Esophagus muscularis mucosa (tissue), 4 donors: Measurements from ENCODE around the gene TENM4. TPM values are rescaled to one million over a fixed set of nuclear protein-coding genes. Genes with fewer than 3 reads are reported as not detected.

Source experiments
- DNase-seq: peaks from one replicate; pipeline ENCODE4 v3.0.0-alpha.2; 2017; ENCODE audit errors: extremely low spot score
- H3K27ac ChIP-seq, 4 donors: fragments of 200-600 bp; sonication (generic); replicated peaks in 1 of 4; 1 replicate in 3 of 4; 2 replicates in 1 of 4; pipeline ENCODE4 v1.5.1; 2016 to 2019; ENCODE audit warnings: mild to moderate bottlenecking in 1 of 4
- H3K27me3 ChIP-seq, 4 donors: fragments of 200-600 bp; sonication (generic); one replicate each; pipeline versions ENCODE4 v1.5.1 to v1.6.0; 2016 to 2019
- H3K36me3 ChIP-seq, 4 donors: fragments of 200-600 bp; sonication (generic); one replicate each; pipeline ENCODE4 v1.5.1; 2016 to 2019
- H3K4me1 ChIP-seq, 4 donors: fragments of 200-600 bp; sonication (generic); one replicate each; pipeline ENCODE4 v1.5.1; 2016 to 2019
- H3K4me3 ChIP-seq, 4 donors: fragments of 200-600 bp; sonication (generic); 1 replicate in 2 of 4; 2 replicates in 2 of 4; pipeline ENCODE4 v1.5.1; 2016 to 2019; ENCODE audit warnings: mild to moderate bottlenecking in 4 of 4, moderate library complexity in 1 of 4
- H3K9me3 ChIP-seq, 4 donors: fragments of 200-600 bp; sonication (generic); 1 replicate in 3 of 4; 2 replicates in 1 of 4; pipeline ENCODE4 v1.5.1; 2016 to 2019
- CTCF ChIP-seq, 3 experiments: fragments of 200-600 bp in 2 of 3; fragments of 450-650 bp in 1 of 3; sonication (generic) in 2 of 3; IDR thresholded peaks; one replicate each; pipeline ENCODE4 v1.5.1; 2017 to 2019; ENCODE audit warnings: antibody characterized with exemption in 3 of 3, mild to moderate bottlenecking in 2 of 3, moderate library complexity in 1 of 3
- EP300 ChIP-seq: sonication (generic); formaldehyde crosslinking; IDR thresholded peaks from one replicate; pipeline ENCODE4 v1.6.1; 2017; ENCODE audit warnings: antibody characterized with exemption
- POLR2A ChIP-seq: fragments of 450-650 bp; IDR thresholded peaks from one replicate; pipeline ENCODE4 v1.6.1; 2017; ENCODE audit warnings: antibody characterized with exemption, moderate library complexity, mild to moderate bottlenecking, low read depth
- POLR2AphosphoS5 ChIP-seq, 2 donors: sonication (generic); formaldehyde crosslinking; IDR thresholded peaks; one replicate each; pipeline ENCODE4 v1.6.1; 2017; ENCODE audit warnings: antibody characterized with exemption in 2 of 2
- WGBS: methylation state at CpG from one replicate; pipeline ENCODE4 v1.1.5; 2018; 5-methylcytosine and 5-hydroxymethylcytosine counted together
- intact Hi-C: fragments of 100-400 bp; cut with DNase I; formaldehyde crosslinking; loops from one replicate; pipeline ENCODE4 v1.15.1; 2023
- total RNA-seq, 4 donors: library from RNA; depleted of rRNA; stranded (reverse); fragments of >200 nt; gene quantifications; one replicate each; pipeline versions ENCODE4 v1.1.0 to v1.2.1, GENCODE V29; 2016

The TENM4 gene
- total RNA-seq, 4 donors from 2014 or later, result 4.1 to 9.6 (median 8.0) TPM

- TF ChIP-seq EP300, result no peak
- TF ChIP-seq POLR2A, result no peak
- no peak for TF ChIP-seq CTCF (IDR thresholded peaks at IDR 0.05)
- no peak for TF ChIP-seq POLR2AphosphoS5 (IDR thresholded peaks at IDR 0.05)
- H3K36me3 ChIP-seq, result no peaks in the 10 kb centered on the region
- peaks cover 8 to 19% (median 18%) of the 10 kb centered on the region in 4 donors for H3K4me1 ChIP-seq
- no peak overlapping the region for H3K27ac ChIP-seq
- WGBS, result 50% methylated on average over 1 of the region's 1 CpG
- no peak overlapping the region for H3K4me3 ChIP-seq
- H3K9me3 ChIP-seq, result no peaks in the 10 kb centered on the region
- no peak for DNase-seq
- intact Hi-C loops, result loop anchor here (5.0 kb wide), 1 partner anchor 43 kb away; no protein-coding TSS in a partner anchor
- peaks cover 0 to 19% (median 2%) of the 10 kb centered on the region in 4 donors for H3K27me3 ChIP-seq
Observed at GRCh38 chr11:79444923-79445322, 4.1 kb upstream of the TENM4 start.

- no peaks in the 10 kb centered on the region for H3K9me3 ChIP-seq
- H3K36me3 ChIP-seq, result no peaks in the 10 kb centered on the region
- peaks cover 0 to 49% (median 11%) of the 10 kb centered on the region in 4 donors for H3K27me3 ChIP-seq
- 21% methylated on average over 10 of the region's 10 CpGs for WGBS
- DNase-seq, result no peak
- intact Hi-C loops, result loop anchor here (5.0 kb wide), 1 partner anchor 39 kb away; no protein-coding TSS in a partner anchor
- TF ChIP-seq EP300, result no peak
- no peak for TF ChIP-seq CTCF (IDR thresholded peaks at IDR 0.05)
- no peak for TF ChIP-seq POLR2AphosphoS5 (IDR thresholded peaks at IDR 0.05)
- no peak for TF ChIP-seq POLR2A
- H3K4me3 ChIP-seq, result peak overlapping the region; percentile 63 to 84 (median 67)
- H3K4me1 ChIP-seq, result peaks cover 43 to 54% (median 52%) of the 10 kb centered on the region in 4 donors
- H3K27ac ChIP-seq, result peak overlapping the region; percentile 85 to 90 (median 88)
Observed at GRCh38 chr11:79441461-79441875, 638 bp upstream of the TENM4 start.

- Histone ChIP-seq H3K36me3 (no peaks in the 10 kb centered on the region), H3K9me3 (no peaks in the 10 kb centered on the region), H3K4me3 (peak overlapping the region; percentile 63 to 84 (median 67)), H3K4me1 (peaks cover 44 to 61% (median 59%) of the 10 kb centered on the region in 4 donors), H3K27ac (peak overlapping the region; percentile 85 to 90 (median 88)), H3K27me3 (peaks cover 0 to 61% (median 11%) of the 10 kb centered on the region in 4 donors)
- no peak for DNase-seq
- TF ChIP-seq POLR2A (no peak), POLR2AphosphoS5 (IDR thresholded peaks at IDR 0.05) (no peak), CTCF (IDR thresholded peaks at IDR 0.05) (peak in 2 of 3 experiments; percentile 15 to 19), EP300 (no peak)
- WGBS, result no CpG with 5 or more reads among the region's 72 CpGs
- intact Hi-C loops, result loop anchor here (5.0 kb wide), 1 partner anchor 38 kb away; no protein-coding TSS in a partner anchor
Observed at GRCh38 chr11:79439886-79440570, 802 bp downstream of the TENM4 start.

- Histone ChIP-seq H3K4me3 (peak overlapping the region; percentile 63 to 84 (median 67)), H3K4me1 (peaks cover 44 to 67% (median 64%) of the 10 kb centered on the region in 4 donors), H3K9me3 (no peaks in the 10 kb centered on the region), H3K27me3 (peaks cover 0 to 62% (median 11%) of the 10 kb centered on the region in 4 donors), H3K27ac (peak overlapping the region; percentile 85 to 90 (median 88)), H3K36me3 (no peaks in the 10 kb centered on the region)
- TF ChIP-seq CTCF (IDR thresholded peaks at IDR 0.05) (no peak), POLR2AphosphoS5 (IDR thresholded peaks at IDR 0.05) (no peak), POLR2A (no peak), EP300 (no peak)
- 0% methylated on average over 2 of the region's 24 CpGs for WGBS
- DNase-seq, result no peak
- intact Hi-C loops, result no loop called here
Observed at GRCh38 chr11:79439410-79439885, 1.4 kb downstream of the TENM4 start.
